ENCODE data around the gene HIVEP3.

The HIVEP3 gene

DNA sequence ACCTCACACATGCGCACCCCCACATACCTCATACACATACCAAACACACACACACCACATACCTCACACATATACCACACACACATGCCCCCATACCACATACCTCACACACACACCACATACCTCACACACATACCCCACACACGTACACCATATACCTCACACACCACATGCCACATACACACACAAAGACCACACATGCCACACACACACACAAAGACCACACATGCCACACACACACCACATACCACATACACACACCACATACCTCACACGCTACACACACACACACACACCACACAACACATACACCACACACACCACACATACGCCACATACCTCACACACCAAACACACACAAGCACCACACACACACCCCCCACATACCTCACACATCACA lies 30.0 kb downstream of the HIVEP3 start:
- H3K4me3 ChIP-seq (ENCODE audit: low read length): no peak overlapping the region
- TF ChIP-seq, protein P1, sequence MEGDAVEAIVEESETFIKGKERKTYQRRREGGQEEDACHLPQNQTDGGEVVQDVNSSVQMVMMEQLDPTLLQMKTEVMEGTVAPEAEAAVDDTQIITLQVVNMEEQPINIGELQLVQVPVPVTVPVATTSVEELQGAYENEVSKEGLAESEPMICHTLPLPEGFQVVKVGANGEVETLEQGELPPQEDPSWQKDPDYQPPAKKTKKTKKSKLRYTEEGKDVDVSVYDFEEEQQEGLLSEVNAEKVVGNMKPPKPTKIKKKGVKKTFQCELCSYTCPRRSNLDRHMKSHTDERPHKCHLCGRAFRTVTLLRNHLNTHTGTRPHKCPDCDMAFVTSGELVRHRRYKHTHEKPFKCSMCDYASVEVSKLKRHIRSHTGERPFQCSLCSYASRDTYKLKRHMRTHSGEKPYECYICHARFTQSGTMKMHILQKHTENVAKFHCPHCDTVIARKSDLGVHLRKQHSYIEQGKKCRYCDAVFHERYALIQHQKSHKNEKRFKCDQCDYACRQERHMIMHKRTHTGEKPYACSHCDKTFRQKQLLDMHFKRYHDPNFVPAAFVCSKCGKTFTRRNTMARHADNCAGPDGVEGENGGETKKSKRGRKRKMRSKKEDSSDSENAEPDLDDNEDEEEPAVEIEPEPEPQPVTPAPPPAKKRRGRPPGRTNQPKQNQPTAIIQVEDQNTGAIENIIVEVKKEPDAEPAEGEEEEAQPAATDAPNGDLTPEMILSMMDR (conservative IDR thresholded peaks at IDR 0.05; ENCODE audit: low read length): no peak
- DNase-seq (ENCODE audit: low read depth): no peak

- no peak overlapping the region for H3K4me3 ChIP-seq (ENCODE audit: low read length)
- TF ChIP-seq, protein P1 (conservative IDR thresholded peaks at IDR 0.05; ENCODE audit: low read length): no peak
These were observed 31.4 kb downstream of the HIVEP3 start for GRCh38 chr1:41887365-41887764.

GRCh38 chr1:41884256-41885230 lies 34.2 kb downstream of the HIVEP3 start:
- no peak overlapping the region for H3K4me3 ChIP-seq (ENCODE audit: low read length)
- TF ChIP-seq, protein P1 (conservative IDR thresholded peaks at IDR 0.05; ENCODE audit: low read length): no peak

More at GRCh38 chr1:41887365-41887764, 31.4 kb downstream of the HIVEP3 start:
- DNase-seq (ENCODE audit: low read depth): no peak

DNA sequence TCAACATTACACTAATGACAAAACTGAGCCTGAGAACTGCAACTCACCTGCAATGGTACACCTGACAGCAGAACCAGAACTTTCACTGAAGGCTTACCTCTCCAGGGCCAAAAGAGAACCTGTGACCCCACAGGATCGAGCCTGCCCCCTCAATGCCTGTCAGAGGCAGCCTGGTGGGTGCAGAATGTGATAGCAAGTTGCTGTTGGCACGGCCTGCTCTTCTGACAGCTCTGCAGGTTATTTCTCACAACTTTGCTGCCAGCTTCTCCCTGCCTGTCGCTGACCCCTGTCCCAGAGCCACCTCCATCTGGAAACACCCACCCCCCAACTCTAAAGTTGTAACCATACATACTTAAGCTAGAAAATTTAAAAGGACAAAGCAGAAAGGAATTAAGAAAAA lies 35.2 kb downstream of the HIVEP3 start:
- H3K4me3 ChIP-seq (ENCODE audit: low read length): no peak overlapping the region
- TF ChIP-seq, protein P1 (conservative IDR thresholded peaks at IDR 0.05; ENCODE audit: low read length): no peak
- no peak for DNase-seq (ENCODE audit: low read depth)

More at GRCh38 chr1:41884256-41885230, 34.2 kb downstream of the HIVEP3 start:
- DNase-seq (ENCODE audit: low read depth): no peak

GRCh38 chr1:41882486-41882885 lies 36.2 kb downstream of the HIVEP3 start:
- no peak overlapping the region for H3K4me3 ChIP-seq (ENCODE audit: low read length)

DNA sequence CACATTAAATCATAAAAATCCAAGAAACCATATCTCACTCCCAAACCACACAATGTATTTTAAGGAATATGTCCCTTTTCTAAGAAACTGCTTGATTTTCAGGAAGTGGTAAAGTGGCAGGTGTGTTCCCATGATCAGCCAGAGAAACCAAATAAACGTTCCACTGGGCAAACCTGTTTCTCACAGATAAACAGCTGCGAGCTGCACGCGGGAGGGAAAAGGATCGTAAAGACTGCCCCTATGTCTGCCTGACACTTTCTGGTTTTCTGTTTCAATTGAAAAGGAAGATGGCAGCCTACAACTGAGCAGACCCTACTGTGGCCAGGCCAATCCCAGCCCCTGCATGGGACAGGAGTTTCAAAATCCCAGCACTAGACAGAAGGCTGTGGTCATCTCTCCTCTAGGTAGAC lies 36.6 kb downstream of the HIVEP3 start:
- DNase-seq (ENCODE audit: low read depth): no peak
- no peak overlapping the region for H3K4me3 ChIP-seq (ENCODE audit: low read length)
- TF ChIP-seq, protein P1 (conservative IDR thresholded peaks at IDR 0.05; ENCODE audit: low read length): no peak

More at GRCh38 chr1:41882486-41882885, 36.2 kb downstream of the HIVEP3 start:
- TF ChIP-seq, protein P1 (conservative IDR thresholded peaks at IDR 0.05; ENCODE audit: low read length): no peak
- no peak for DNase-seq (ENCODE audit: low read depth)

All from AG10803 (cell line).